ENCODE data around the gene DNAAF5.

Gene DNAAF5

DNA sequence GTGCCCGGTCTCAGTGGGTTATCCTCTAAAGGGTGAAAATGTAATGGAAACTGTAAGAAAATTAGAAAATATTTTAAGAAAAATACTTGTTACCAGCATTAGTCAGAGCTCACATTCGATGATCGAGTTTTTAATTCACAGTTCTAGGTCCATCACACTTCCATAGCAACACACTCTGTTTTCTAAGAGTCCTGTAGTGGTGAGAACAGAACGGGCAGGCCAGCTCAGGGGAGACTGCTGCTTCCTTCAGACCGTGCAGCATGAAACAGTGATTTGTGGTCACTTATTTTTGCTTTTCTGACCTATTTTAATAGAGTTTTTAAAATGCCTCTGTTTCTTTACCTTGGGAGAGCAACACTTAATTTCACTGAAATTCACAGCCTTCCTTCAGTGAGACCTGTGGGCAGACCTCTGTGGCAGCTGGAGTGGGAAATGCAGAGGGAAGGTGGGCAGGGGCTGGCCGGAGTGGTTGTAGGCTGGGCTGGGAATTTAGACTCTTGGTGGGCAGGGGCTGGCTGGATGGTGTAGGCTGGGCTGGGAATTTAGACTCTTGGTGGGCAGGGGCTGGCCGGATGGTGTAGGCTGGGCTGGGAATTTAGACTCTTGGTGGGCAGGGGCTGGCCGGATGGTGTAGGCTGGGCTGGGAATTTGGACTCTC, 107.2 kb downstream of the DNAAF5 start:
- no peak for DNase-seq (ENCODE audit: low read depth in 2 of 2)

DNA sequence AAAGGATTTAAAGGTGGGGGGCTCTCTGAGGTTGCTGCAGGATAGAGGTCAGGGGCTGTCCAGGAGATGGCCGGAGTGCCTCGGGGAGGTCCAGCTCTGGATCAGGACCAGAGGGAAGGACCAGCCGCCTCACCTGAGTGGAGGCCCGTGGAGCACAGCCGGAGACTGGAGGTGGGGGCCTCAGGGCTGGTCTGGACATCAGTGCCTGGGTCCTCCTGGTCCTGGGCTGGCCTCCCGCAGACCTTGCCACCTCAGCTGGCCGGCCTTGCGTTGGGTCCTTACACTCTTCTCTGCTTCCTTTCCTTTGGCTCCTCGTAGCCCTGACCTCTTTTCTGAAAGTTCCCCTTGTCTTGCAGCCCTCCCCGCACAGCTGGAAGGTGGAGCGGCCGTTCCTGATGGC, 107.8 kb downstream of the DNAAF5 start:
- DNase-seq (ENCODE audit: low read depth in 2 of 2), result no peak

DNA sequence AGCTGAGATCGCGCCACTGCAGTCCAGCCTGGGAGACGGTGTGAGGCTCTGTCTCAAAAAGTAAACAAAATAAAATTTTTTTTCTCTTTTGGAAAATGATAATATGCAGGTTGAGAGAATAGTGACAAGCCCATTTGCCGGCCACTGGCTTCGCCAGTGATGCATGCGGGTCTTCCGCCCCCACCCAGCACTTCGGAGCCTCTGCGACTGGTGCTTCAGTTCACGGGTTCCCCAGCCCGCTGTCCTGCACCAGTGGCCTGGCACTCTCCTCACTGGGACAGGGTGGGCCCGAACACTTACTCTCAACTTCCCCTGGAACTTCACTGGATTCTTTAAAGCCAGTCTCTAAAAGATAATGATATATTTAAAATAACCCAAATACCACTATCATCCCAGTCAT, 108.5 kb downstream of the DNAAF5 start:
- no peak for DNase-seq (ENCODE audit: low read depth in 2 of 2)

DNA sequence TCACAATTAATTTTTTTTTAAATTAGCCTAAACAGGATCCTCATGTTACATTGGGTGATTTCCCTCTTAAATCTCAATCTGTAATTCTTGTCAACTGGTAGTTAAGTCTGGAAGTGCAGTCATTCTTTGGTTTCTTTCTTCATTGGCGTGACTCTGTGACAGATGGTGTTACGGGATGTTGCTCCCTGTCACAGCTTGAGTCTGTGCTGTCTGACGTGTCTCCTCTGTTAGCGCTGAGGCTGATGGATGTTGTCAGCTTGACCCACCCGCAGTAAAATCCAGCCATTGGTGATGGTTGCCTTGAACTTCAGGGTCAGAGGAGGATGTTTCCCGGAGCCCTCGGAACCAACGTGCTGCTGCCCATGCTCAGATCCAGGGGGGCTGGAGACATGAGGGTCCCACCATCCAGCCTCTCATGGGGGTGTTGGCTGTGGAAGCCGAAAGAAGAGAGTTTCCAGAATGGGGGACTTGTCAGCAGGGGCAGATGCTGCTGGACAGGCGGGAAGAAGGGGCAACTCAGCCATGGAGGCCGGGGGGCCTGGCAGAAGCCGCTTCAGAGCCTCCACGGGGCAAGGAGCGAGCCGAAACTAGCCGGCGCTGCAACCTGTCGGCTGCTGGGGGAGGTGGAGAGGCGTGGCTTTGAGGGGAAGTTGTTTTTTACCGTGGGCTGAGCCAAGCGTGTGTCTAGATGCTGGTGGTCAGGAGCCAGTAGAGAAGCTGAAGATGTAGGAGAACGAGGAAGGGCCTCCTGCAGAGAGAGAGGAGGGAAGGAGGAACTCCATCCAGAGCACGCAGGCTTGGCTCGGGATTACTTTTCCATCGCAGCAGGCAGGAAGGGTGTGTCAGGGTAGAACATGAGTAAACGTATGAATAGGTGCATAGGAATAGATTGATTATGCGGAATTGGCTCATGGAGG, 109.2 kb downstream of the DNAAF5 start:
- no peak for DNase-seq (ENCODE audit: low read depth in 2 of 2)

Measured in stimulated activated CD4-positive, alpha-beta T cell treated with anti-CD3 and anti-CD28 coated beads, Interleukin-12 subunit alpha, Interleukin-12 subunit beta, amount 100 ng/mL, for 24 hours (primary cell).